ENCODE results near the gene KLHDC4.

DNA sequence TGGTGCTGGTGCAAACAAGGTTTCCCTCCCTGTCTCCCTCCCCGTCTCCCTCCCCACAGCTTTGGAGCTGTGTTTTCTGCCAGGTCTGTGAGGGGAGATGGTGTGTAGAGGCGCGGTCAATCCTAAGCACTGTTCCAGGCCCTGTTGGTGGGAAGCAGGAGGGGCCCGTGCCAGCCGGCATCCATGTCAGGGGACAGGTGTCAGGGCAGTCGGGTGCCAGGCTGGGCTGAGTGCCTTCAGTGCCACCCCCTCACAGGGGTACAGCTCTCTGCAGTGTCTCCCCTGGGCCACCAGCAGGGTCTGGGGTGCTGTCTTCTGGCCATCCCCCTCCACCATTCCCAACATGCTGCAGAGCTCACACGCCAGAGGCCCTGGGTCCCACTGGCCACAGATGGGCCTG, 73.6 kb downstream of the KLHDC4 start:
- no peak for TF ChIP-seq EP300 (IDR thresholded peaks at IDR 0.05)
- TF ChIP-seq, protein P1, sequence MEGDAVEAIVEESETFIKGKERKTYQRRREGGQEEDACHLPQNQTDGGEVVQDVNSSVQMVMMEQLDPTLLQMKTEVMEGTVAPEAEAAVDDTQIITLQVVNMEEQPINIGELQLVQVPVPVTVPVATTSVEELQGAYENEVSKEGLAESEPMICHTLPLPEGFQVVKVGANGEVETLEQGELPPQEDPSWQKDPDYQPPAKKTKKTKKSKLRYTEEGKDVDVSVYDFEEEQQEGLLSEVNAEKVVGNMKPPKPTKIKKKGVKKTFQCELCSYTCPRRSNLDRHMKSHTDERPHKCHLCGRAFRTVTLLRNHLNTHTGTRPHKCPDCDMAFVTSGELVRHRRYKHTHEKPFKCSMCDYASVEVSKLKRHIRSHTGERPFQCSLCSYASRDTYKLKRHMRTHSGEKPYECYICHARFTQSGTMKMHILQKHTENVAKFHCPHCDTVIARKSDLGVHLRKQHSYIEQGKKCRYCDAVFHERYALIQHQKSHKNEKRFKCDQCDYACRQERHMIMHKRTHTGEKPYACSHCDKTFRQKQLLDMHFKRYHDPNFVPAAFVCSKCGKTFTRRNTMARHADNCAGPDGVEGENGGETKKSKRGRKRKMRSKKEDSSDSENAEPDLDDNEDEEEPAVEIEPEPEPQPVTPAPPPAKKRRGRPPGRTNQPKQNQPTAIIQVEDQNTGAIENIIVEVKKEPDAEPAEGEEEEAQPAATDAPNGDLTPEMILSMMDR (IDR thresholded peaks at IDR 0.05) = no peak
